DMS153 treated with DMSO at 0.1 percent for 48 hours (cell line): ENCODE results near the gene CMTM4.
"Not testable (repeated sequence)": the region's sequence is repeated elsewhere in the genome, so short reads cannot be mapped to it uniquely, and the experiment has no call there.

Experiments
- DNase-seq: peaks from one replicate; lab custom pipeline; 2025; ENCODE audit not compliant: unreplicated experiment; lab: John Stamatoyannopoulos, UW

CMTM4 gene

GRCh38 chr16:66676599-66676998 is 19.9 kb downstream of the CMTM4 start:
- DNase-seq = no peak

DNA sequence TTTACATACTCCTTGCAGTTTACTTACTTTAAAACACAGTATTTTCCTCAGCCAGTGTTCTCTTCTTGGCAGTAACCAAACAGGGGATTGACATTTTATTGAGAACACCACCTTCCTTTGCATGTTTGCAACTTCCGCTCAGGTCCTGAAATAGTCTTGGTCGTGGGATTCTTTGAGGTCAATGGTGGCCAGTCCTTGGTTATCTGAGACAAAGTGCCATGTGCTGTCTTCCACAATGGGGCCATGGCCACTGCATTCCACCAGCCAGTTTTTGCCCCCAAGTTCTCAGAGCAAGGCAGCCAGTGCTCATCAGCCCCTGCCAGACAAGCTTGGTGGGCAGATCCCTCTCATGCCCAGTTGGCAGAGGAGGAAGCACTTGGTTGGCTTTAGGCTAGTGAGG is 22.9 kb downstream of the CMTM4 start:
- DNase-seq = no peak

DNA sequence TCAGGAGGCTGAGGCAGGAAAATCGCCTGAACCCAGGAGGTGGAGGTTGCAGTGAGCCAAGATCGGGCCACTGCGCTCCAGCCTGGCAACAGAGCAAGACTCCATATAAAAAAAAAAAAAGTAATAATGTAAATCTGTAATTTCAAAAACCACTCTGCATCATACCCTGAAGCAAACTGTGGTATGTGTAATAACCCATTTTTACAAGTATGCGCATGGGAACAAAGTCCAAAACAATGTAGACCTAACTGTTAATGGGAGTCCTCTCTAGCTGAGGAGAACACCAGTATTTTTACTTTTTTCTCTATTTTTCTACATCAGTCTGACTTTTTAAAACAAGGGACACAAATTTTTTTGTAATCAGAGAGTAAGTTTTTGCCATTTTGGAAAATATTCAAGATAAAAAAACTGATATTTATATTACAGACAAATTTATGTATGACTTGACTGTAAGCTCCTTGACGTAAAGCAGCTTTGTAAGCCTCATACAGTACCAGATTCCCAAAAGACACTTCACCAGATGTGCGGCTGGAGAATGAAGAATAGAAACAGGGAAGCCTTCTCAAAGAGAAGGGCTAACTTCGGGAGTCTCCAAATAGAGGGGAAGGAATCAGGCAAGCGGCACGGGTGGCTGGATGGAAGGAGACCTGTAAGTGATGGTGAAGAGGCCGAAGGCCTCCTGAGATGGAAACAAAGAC is 25.7 kb downstream of the CMTM4 start:
- DNase-seq = no peak

- no peak for DNase-seq
Measured at GRCh38 chr16:66668777-66669444, 27.6 kb downstream of the CMTM4 start.

- DNase-seq = no peak
Measured at GRCh38 chr16:66667944-66668343, 28.6 kb downstream of the CMTM4 start.

DNA sequence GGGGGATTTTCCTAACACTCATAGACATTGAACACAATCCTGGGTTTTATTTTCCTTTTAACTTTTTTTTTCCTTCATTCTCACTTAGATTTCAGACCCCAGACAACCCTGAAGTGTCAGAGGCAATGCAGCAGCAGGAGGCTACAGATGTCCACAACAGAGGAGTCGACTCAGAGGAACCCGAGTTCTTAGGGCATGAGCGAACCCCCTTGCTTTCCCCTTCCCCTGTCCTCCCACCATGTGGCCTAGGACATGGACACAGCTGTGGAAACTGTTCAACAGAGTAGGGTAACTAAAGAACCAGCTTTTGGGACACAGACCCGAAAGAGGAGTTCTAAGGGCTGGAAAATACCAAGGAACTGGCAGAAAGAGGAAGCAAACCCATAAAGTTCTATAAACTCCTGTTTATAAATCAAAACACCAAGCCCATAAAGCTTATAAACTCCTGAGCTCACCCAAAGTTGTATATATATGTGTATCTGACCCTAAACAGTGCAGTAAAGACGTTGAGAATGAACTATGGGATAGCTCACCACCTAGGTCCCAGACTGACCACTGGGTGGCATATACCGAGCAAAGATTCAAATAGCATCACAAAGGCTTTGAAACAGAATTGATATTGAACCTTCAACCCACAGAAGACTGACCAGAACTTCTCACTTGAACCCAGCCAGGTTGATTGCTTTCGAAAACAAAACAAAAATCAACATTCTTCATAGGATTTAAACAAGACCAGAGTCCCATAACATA is 33.9 kb downstream of the CMTM4 start:
- DNase-seq = no peak

GRCh38 chr16:66661671-66662346 is 34.7 kb downstream of the CMTM4 start:
- DNase-seq = not testable (repeated sequence)

DNA sequence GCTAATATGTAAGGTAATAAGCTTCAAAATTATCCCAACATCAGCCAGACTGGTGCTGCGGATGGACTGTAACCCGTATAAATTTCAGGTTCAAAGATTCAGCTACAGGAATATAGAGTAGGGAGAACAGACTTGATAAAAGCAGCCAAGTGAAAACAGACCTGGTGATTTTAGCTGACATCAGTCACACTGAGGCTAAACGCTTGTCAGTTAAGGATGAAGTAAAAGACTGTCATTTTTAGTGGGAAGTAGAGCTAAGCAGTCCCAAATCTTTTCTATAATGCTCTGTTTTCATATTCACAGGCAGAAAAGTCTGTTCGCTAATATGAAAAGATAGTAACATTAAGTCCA is 35.4 kb downstream of the CMTM4 start:
- no peak for DNase-seq

GRCh38 chr16:66660422-66661209 is 35.9 kb downstream of the CMTM4 start:
- DNase-seq = peak; percentile 71

GRCh38 chr16:66658860-66659190 is 37.7 kb downstream of the CMTM4 start:
- no peak for DNase-seq

GRCh38 chr16:66658143-66658859 is 38.2 kb downstream of the CMTM4 start:
- no peak for DNase-seq

DNA sequence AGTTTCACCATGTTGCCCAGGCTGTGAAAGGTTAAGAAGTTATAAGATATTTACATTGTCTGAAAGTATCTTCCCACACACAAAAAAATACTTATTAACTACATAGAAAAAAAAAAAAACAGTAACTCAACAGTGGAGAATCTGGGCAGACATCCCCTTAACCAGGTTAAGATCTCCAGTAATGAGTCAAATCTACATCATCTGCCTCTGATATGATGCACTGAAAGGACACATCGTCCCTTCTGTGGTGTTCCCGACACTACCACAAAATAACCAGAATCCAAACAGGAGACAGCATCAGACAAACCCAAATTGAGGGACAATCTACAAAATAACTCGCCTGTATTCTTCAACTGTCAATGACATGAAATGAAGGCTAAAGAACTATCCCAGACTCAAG is 40.0 kb downstream of the CMTM4 start:
- no peak for DNase-seq

GRCh38 chr16:66653581-66654350 is 42.8 kb downstream of the CMTM4 start:
- no peak for DNase-seq

GRCh38 chr16:66652661-66653360 is 43.7 kb downstream of the CMTM4 start:
- DNase-seq = no peak

DNA sequence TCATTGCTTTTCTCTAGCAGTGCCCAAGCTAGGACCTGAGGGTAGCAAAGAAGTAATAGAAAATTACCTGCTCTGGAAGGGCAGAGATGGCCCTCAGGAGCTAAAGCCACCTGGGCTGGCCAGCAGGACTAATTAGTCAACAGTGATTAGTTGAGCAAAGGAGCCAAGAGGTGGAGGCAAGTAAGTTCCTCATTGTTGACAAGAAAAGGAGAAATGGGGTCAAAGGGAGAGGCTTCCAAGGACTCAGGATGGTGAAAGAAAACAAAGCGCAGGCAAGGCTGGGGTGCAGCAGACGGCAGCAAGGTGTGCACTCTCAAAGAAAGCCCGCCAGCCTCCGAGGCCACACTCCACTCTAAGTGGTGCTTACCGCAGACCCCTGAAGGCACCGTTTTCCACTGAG is 44.6 kb downstream of the CMTM4 start:
- DNase-seq = no peak

DNA sequence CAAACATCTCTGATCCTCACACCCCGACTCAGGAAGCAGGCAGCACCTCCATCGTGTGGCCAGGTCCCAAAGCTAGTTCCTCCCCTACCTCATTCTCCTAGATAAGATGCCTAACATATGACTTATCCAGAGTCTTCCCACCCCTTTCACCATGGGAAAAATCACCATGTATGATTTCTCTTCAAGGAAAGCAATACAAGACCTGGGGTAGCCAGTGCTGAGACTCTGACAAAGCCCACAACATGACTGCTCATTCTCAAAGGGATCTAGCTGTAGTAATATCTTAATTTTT is 45.1 kb downstream of the CMTM4 start:
- no peak for DNase-seq

DNA sequence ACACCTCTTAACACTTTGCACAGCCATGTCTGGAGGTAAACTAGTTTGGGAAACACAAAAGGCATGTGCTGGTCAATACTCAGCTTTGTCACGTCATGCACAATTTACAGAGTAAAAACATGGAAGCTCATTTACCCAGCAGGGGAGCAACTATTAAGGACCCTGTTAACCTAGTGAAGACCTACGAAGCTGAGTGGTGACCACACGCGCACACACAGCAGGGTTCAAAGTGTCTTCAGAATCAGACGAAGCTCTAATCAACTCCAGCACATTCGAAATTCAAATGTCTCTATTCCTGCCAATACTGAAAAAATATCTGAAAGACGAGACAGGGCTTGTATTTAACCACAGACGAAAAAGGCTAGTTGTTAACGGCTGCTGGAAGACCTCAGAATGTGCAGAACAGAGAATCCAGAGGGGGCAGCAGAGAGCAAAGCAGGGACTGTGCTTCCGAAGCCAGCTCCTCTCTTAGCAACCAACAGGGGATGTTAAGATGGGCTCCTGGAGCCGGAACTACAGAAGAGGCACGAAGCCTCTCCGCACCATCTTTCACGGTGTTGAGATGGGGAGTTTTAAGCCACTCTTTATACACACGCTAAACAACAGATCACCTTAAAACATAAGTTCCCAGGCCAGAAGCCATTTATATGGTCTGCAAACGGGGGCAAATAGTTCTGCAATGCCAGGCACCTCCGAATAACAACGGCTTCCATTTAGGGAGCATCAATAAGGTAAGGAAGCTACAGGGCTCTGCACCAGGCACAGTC is 45.7 kb downstream of the CMTM4 start:
- peak; percentile 79 for DNase-seq

- DNase-seq = no peak
Measured at GRCh38 chr16:66649636-66650205, 46.8 kb downstream of the CMTM4 start.
